K562 (cell line): ENCODE measurements around the gene UBE2L3. TPM values are rescaled to one million over a fixed set of nuclear protein-coding genes. Genes with fewer than 3 reads are reported as not detected.

Experiments used
- BHLHE40 ChIP-seq: IDR thresholded peaks from 2 replicates; pipeline ENCODE4 v1.6.1; 2011; ENCODE audit warnings: low read length, improper control_type of control experiment
- MTA1 ChIP-seq: fragments of 450-650 bp; IDR thresholded peaks from 2 replicates; pipeline ENCODE4 v1.6.1; 2017; ENCODE audit warnings: borderline replicate concordance
- POLR2AphosphoS2 ChIP-seq: IDR thresholded peaks from 2 replicates; pipeline ENCODE4 v1.6.1; 2012; ENCODE audit warnings: low read length, improper control_type of control experiment
- RCOR1 ChIP-seq, 2 experiments: IDR thresholded peaks; 2 replicates each; pipeline ENCODE4 v1.6.1; 2012; ENCODE audit warnings: low read depth in 2 of 2, low read length in 2 of 2, borderline replicate concordance in 1 of 2, improper control_type of control experiment in 1 of 2
- RFX5 ChIP-seq: IDR thresholded peaks from 2 replicates; pipeline ENCODE4 v1.6.1; 2011; ENCODE audit warnings: low read depth, mild to moderate bottlenecking, improper control_type of control experiment, low read length
- TBL1XR1 ChIP-seq, 2 experiments: IDR thresholded peaks; 2 replicates each; pipeline ENCODE4 v1.6.1; 2012; ENCODE audit warnings: improper control_type of control experiment in 2 of 2, low read length in 2 of 2, mild to moderate bottlenecking in 1 of 2
- polyA plus RNA-seq, 8 experiments: library from polyadenylated mRNA; depleted of rRNA in 4 of 8; stranded (reverse) in 5 of 8; unstranded in 3 of 8; fragments of >200 nt; fragmentation: Nextera tagmentation in 2 of 8; fragmentation: Illumina TruSeq in 1 of 8; extraction: Ambion mirVana in 2 of 8; extraction: Trizol in 1 of 8; gene quantifications; 2 replicates each; pipeline versions ENCODE4 v1.2.1 to v1.2.3, GENCODE V29; 2011 to 2014; ENCODE audit warnings: inconsistent platforms in 1 of 8, missing spikeins in 1 of 8
- total RNA-seq, 7 experiments: library from RNA; depleted of rRNA in 6 of 7; stranded (reverse); fragments of >200 nt in 6 of 7; fragmentation: Illumina TruSeq in 2 of 7; extraction: Trizol in 2 of 7; gene quantifications; 2 replicates each; pipeline versions ENCODE4 v1.2.1 to v1.2.3, GENCODE V29; 2011 to 2021; ENCODE audit warnings: low replicate concordance in 1 of 7
- TF ChIP-seq, protein P1 (sequence below), 2 experiments: fragments of 150-350 bp in 1 of 2; IDR thresholded peaks; 2 replicates each; pipeline ENCODE4 v1.6.1; 2012 to 2016; ENCODE audit warnings: low read depth in 2 of 2, low read length in 2 of 2, mild to moderate bottlenecking in 1 of 2, moderate library complexity in 1 of 2
- TF ChIP-seq, protein P2 (sequence below): fragments of 450-650 bp; IDR thresholded peaks from 2 replicates; pipeline ENCODE4 v1.6.1; 2016; ENCODE audit warnings: missing biosample characterization, missing genetic modification characterization
- TF ChIP-seq, protein P3 (sequence below), 2 experiments: fragments of 450-650 bp in 1 of 2; sonication (generic) in 1 of 2; formaldehyde crosslinking; conservative IDR thresholded peaks; 2 replicates each; pipeline versions ENCODE4 v1.4.0 to v1.8.1; 2020 to 2022; ENCODE audit warnings: mild to moderate bottlenecking in 1 of 2, missing genetic modification reagents in 1 of 2
- TF ChIP-seq, protein P4 (sequence below): sonication (generic); formaldehyde crosslinking; IDR thresholded peaks from 2 replicates; pipeline ENCODE4 v1.8.1; 2023; ENCODE audit warnings: mild to moderate bottlenecking, missing genetic modification reagents, moderate library complexity
- TF ChIP-seq, protein P5 (sequence below): sonication (generic); formaldehyde crosslinking; IDR thresholded peaks from 2 replicates; pipeline ENCODE4 v1.8.1; 2023; ENCODE audit warnings: mild to moderate bottlenecking, missing genetic modification reagents
- TF ChIP-seq, protein P6 (sequence below): sonication (generic); formaldehyde crosslinking; IDR thresholded peaks from 2 replicates; pipeline ENCODE4 v1.8.1; 2023; ENCODE audit warnings: mild to moderate bottlenecking, missing genetic modification reagents

UBE2L3 gene
- total and polyA plus RNA-seq, 9 of the 15 experiments (the other 6 are each of a cell fraction or from before 2014, with no cell fraction given): 215 to 625 (median 285) TPM

DNA sequence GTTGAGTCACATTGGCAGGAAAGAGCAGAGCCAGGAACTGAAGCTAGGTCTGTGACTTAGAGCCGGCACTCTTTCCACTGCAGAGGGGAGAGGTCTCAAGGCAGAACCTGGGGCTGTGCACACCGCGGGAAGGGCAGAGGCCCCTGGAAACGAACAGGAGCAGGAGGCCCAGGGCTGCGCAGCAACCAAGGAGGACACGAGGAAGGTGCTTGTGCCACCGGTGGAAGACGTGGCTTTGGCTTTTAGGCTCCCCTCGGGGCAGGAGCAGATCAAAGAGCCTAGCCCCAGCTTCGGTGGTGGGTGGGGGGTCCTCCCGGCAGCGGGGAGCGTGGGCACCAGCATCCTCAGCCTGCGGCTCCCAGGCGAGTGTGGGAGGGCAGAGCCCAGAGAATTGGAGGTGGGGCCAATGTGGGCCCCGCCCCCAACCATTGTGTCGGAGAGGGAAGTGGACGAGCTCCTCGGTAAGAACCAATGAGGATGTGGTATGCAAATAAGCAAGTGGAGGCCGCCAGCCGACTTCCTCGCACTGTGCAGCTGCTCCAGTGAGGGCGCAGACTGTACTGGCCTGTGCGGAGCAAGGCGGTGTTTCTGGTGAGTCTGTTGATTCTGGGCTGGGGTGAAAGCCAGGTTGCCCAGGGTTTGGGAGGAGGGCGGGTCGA, 64.9 kb downstream of the UBE2L3 start, which contains the start of gene CCDC116 (continued):
- TF ChIP-seq, protein P1, sequence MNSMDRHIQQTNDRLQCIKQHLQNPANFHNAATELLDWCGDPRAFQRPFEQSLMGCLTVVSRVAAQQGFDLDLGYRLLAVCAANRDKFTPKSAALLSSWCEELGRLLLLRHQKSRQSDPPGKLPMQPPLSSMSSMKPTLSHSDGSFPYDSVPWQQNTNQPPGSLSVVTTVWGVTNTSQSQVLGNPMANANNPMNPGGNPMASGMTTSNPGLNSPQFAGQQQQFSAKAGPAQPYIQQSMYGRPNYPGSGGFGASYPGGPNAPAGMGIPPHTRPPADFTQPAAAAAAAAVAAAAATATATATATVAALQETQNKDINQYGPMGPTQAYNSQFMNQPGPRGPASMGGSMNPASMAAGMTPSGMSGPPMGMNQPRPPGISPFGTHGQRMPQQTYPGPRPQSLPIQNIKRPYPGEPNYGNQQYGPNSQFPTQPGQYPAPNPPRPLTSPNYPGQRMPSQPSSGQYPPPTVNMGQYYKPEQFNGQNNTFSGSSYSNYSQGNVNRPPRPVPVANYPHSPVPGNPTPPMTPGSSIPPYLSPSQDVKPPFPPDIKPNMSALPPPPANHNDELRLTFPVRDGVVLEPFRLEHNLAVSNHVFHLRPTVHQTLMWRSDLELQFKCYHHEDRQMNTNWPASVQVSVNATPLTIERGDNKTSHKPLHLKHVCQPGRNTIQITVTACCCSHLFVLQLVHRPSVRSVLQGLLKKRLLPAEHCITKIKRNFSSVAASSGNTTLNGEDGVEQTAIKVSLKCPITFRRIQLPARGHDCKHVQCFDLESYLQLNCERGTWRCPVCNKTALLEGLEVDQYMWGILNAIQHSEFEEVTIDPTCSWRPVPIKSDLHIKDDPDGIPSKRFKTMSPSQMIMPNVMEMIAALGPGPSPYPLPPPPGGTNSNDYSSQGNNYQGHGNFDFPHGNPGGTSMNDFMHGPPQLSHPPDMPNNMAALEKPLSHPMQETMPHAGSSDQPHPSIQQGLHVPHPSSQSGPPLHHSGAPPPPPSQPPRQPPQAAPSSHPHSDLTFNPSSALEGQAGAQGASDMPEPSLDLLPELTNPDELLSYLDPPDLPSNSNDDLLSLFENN (IDR thresholded peaks at IDR 0.05; ENCODE audit: low read depth in 2 of 2, low read length in 2 of 2): peak in 1 of 2 experiments; percentile 85; a peak in 2 of 4 replicates
- TF ChIP-seq, protein P2, sequence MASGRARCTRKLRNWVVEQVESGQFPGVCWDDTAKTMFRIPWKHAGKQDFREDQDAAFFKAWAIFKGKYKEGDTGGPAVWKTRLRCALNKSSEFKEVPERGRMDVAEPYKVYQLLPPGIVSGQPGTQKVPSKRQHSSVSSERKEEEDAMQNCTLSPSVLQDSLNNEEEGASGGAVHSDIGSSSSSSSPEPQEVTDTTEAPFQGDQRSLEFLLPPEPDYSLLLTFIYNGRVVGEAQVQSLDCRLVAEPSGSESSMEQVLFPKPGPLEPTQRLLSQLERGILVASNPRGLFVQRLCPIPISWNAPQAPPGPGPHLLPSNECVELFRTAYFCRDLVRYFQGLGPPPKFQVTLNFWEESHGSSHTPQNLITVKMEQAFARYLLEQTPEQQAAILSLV (tag): no peak
- TF ChIP-seq RCOR1 (IDR thresholded peaks at IDR 0.05; ENCODE audit: borderline replicate concordance in 1 of 2, low read depth in 2 of 2, low read length in 2 of 2): peak; percentile 44 to 99
- TF ChIP-seq, protein P3, sequence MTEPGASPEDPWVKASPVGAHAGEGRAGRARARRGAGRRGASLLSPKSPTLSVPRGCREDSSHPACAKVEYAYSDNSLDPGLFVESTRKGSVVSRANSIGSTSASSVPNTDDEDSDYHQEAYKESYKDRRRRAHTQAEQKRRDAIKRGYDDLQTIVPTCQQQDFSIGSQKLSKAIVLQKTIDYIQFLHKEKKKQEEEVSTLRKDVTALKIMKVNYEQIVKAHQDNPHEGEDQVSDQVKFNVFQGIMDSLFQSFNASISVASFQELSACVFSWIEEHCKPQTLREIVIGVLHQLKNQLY (CRISPR knock-in tag; conservative IDR thresholded peaks at IDR 0.05): peak in 1 of 2 experiments; percentile 91; a peak in 1 of 4 replicates
- TF ChIP-seq, protein P4, sequence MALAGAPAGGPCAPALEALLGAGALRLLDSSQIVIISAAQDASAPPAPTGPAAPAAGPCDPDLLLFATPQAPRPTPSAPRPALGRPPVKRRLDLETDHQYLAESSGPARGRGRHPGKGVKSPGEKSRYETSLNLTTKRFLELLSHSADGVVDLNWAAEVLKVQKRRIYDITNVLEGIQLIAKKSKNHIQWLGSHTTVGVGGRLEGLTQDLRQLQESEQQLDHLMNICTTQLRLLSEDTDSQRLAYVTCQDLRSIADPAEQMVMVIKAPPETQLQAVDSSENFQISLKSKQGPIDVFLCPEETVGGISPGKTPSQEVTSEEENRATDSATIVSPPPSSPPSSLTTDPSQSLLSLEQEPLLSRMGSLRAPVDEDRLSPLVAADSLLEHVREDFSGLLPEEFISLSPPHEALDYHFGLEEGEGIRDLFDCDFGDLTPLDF (CRISPR knock-in tag): peak; percentile 97
- peak; percentile 73; the same call in 1 of the 2 replicates for TF ChIP-seq RFX5
- peak; percentile 67 for TF ChIP-seq BHLHE40
- TF ChIP-seq MTA1: no peak
- peak; percentile 86; the same call in 1 of the 2 replicates for TF ChIP-seq POLR2AphosphoS2
- TF ChIP-seq, protein P5, sequence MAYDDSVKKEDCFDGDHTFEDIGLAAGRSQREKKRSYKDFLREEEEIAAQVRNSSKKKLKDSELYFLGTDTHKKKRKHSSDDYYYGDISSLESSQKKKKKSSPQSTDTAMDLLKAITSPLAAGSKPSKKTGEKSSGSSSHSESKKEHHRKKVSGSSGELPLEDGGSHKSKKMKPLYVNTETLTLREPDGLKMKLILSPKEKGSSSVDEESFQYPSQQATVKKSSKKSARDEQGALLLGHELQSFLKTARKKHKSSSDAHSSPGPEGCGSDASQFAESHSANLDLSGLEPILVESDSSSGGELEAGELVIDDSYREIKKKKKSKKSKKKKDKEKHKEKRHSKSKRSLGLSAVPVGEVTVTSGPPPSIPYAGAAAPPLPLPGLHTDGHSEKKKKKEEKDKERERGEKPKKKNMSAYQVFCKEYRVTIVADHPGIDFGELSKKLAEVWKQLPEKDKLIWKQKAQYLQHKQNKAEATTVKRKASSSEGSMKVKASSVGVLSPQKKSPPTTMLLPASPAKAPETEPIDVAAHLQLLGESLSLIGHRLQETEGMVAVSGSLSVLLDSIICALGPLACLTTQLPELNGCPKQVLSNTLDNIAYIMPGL (CRISPR knock-in tag): peak; percentile 40; the same call in 1 of the 2 replicates
- TF ChIP-seq, protein P6, sequence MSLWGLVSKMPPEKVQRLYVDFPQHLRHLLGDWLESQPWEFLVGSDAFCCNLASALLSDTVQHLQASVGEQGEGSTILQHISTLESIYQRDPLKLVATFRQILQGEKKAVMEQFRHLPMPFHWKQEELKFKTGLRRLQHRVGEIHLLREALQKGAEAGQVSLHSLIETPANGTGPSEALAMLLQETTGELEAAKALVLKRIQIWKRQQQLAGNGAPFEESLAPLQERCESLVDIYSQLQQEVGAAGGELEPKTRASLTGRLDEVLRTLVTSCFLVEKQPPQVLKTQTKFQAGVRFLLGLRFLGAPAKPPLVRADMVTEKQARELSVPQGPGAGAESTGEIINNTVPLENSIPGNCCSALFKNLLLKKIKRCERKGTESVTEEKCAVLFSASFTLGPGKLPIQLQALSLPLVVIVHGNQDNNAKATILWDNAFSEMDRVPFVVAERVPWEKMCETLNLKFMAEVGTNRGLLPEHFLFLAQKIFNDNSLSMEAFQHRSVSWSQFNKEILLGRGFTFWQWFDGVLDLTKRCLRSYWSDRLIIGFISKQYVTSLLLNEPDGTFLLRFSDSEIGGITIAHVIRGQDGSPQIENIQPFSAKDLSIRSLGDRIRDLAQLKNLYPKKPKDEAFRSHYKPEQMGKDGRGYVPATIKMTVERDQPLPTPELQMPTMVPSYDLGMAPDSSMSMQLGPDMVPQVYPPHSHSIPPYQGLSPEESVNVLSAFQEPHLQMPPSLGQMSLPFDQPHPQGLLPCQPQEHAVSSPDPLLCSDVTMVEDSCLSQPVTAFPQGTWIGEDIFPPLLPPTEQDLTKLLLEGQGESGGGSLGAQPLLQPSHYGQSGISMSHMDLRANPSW: peak; percentile 98
- TF ChIP-seq TBL1XR1 (IDR thresholded peaks at IDR 0.05; ENCODE audit: low read length in 2 of 2): peak; percentile 80 to 89; a peak in 3 of 4 replicates
